CD4-positive, alpha-beta T cell treated with Interleukin-10 for 1 hour (primary cell): ENCODE measurements around the gene VPS54.

Source experiments
- DNase-seq: peaks from one replicate; pipeline ENCODE4 v3.0.0-alpha.2; 2020

VPS54 gene

GRCh38 chr2:64019083-64019974, at the start of gene VPS54:
VPS54 (minus strand) TSS chr2:64019428; CDS start chr2:63983999, 35,429 bp downstream.
- DNase-seq = peak; percentile 63

- no peak for DNase-seq
Measured at GRCh38 chr2:64067326-64067725, 48.1 kb upstream of the VPS54 start.

GRCh38 chr2:64065516-64065915, 46.3 kb upstream of the VPS54 start:
- no peak for DNase-seq

- no peak for DNase-seq
Measured at GRCh38 chr2:64063924-64064331, 44.7 kb upstream of the VPS54 start.

- no peak for DNase-seq
Measured at GRCh38 chr2:64063454-64063853, 44.2 kb upstream of the VPS54 start.

- no peak for DNase-seq
Measured at GRCh38 chr2:64062840-64063239, 43.6 kb upstream of the VPS54 start.

GRCh38 chr2:64059270-64059669, 40.0 kb upstream of the VPS54 start:
- DNase-seq = no peak

GRCh38 chr2:64056021-64056420, 36.8 kb upstream of the VPS54 start:
- DNase-seq = no peak

- no peak for DNase-seq
Measured at GRCh38 chr2:64054161-64054915, 35.1 kb upstream of the VPS54 start.

GRCh38 chr2:64052463-64053241, 33.4 kb upstream of the VPS54 start:
- DNase-seq = peak; percentile 16

- DNase-seq = peak; percentile 83
Measured at GRCh38 chr2:64049633-64050220, 30.5 kb upstream of the VPS54 start.

- no peak for DNase-seq
Measured at GRCh38 chr2:64045938-64046337, 26.7 kb upstream of the VPS54 start.

GRCh38 chr2:64040161-64040560, 20.9 kb upstream of the VPS54 start:
- no peak for DNase-seq

- peak; percentile 67 for DNase-seq
Measured at GRCh38 chr2:64036034-64036705, 16.9 kb upstream of the VPS54 start.

- DNase-seq = peak; percentile 54
Measured at GRCh38 chr2:64035072-64035942, 16.1 kb upstream of the VPS54 start.

- no peak for DNase-seq
Measured at GRCh38 chr2:64029116-64029665, 10.0 kb upstream of the VPS54 start.

GRCh38 chr2:64025741-64026140, 6.5 kb upstream of the VPS54 start:
- DNase-seq = peak; percentile 36

GRCh38 chr2:64024259-64024949, 5.2 kb upstream of the VPS54 start:
- no peak for DNase-seq

- DNase-seq = no peak
Measured at GRCh38 chr2:64023485-64024258, 4.4 kb upstream of the VPS54 start.
